ENCODE results near the gene CILP2.

The CILP2 gene

DNA sequence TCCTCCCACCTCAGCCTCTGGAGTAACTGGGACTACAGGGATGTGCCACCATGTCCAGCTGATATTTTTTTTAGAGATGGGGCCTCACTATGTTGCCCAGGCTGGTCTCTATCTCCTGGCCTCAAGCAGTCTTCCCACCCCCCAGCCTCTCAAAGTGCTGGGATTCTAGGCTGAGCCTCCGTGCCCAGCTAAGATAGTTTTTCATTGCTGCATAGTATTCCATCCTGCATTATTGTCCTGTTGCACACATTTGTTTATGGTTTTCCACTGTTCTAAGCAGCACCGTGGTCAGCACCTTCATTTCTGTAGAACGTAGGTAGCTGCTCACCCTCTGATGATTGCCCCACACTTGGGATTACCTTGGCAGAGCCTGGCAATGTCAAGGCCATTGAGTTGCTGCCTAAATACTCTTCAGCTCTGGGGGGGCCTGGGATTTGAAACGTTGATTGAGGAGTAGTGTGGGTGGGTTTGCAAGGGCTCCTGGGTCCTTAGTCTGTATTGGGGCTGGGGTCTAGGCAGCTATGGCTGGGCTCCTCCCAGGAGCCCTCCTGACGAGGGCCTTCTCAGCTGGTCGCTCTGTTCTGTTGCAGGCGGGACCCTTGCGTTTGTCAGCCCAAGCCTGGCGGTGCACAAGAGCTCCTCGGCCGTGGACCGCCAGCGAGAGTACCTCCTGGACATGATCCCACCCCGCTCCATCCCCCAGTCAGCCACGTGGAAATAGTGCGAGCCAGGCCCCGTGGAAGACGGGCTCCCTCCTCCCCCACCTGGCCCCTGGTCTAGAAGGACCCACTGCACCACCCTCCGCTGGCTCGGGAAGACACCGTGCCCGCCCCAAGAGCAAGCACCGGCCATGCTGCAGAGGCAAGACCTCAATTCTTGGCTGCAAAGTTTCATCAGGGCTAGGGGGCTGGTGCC lies 33.1 kb upstream of the CILP2 start:
- no peak for DNase-seq

DNA sequence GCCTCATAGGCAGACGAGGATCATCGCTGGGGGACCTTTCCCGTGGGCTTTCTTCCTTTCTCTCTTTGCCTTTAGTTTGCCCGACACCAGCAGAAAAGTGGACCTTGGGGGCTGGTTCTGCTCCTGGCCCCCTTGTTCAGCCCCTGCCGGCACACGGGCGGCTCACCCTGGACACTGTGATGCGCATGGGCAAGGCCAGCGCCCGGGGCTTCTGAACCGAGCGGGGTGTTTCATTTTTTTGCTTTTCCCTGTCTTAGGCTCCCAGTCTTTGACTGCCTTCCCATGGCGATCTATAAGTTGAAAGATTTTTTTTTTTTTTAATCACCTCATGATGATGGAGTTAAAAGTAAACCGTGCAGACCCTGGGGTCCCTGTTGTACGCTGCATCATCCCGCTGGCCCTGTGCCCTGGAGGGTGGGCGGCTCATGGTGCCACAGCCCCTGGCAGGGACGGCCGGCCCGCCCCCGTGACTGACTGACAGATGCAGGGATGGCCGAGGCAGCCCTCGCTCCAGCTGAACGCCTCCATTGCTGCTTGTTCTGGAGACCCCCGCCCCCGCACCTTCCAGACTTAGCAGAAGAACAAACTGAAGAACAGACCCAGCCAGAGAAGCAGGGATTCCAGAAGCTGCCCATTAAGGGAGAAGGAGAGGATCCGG lies 32.3 kb upstream of the CILP2 start:
- DNase-seq = no peak

DNA sequence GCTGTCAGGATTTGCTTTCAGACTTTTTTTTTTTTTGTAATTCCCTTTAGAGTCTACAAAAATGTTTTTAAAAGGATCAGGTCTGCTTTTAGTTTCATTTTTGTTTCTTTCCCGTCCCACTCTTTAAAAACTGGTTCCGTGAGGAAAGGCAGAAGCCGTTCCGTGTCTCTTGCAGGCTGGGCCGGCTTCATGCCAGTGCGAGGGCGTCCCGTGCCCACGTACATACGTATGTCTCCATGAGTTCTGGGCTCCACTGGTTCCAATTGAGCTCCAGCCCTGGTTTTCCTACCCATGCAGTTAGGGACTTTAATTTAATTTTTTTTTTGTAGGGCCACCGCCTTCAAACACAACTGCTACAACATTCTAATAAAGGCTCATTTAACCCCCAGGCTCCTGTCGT lies 31.5 kb upstream of the CILP2 start:
- DNase-seq = no peak

DNA sequence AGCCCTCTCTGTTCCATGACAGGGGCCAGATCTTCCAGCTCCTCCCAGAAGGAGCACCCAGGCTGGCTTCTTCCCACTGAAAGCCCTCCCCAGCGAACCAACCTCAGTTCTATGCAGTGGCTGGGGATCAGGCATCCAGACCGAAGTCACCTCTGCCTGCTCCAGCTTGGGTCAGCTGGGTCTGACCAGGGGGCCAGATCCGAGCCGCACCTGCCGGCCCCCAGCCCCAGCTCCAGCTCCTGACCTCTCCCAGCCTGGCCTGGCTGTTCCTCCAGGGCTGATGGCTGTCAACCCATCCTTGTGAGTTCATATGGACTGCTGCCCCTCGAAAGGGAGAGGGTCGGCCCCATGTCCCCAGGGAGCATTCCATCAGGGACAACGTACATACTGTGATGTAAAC lies 30.7 kb upstream of the CILP2 start:
- DNase-seq = no peak

DNA sequence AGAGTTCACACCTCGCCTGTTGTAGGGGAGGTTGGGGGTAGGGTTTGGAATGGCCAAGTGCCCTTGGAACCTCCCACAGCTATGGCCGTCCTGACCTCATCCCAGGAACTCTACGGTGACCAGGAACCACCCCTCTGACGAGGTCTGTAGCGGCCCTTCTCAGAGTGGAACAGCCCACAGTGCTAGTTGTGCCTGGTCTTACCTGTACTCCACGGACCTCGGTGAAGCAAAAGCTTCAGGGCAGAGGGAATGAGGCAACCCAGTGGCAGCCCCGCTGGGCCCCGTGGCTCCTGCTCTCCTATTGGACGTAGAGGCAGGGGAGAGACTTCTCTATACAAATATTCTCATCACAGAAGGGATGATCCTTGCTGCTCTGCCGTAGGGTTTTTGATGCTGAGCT lies 29.8 kb upstream of the CILP2 start:
- DNase-seq = no peak

DNA sequence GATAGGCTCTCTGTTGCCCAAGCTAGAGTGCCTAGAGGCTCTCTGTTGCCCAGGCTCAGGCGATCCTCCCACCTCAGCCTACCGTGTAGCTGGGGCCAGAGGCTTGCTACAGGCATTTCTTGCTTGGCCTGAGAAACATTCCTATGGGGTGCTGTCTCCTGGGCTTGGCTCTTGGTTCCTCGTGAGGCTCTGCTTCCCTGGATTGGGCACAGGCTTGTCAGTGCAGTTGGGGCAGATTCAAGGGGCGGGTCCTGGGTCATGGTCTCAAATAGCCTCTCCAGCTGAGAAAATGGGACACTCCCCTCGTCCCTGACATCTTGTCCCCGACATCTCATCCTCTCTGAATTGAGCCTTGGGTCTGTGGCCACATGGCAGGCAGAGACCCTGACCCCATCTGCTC lies 27.6 kb upstream of the CILP2 start:
- no peak for DNase-seq

DNA sequence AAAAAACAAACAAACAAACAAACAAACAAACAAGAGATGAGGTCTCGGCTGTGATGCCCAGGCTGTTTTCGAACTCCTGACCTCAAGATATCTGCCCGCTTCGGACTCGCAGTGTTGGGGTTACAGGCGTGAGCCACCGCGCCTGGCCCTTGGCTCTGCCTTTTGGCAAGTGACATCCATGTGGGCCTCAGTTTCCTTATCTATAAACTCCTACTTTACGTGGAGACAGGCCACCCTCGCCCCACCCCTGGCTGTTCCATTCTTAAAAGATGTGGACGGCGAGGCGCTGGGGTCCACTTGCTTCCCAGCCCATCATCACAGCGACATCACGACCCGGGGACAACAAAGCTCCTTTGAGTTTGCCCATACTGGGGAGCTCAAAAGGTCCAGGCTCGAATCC lies 24.4 kb upstream of the CILP2 start:
- DNase-seq = no peak

DNA sequence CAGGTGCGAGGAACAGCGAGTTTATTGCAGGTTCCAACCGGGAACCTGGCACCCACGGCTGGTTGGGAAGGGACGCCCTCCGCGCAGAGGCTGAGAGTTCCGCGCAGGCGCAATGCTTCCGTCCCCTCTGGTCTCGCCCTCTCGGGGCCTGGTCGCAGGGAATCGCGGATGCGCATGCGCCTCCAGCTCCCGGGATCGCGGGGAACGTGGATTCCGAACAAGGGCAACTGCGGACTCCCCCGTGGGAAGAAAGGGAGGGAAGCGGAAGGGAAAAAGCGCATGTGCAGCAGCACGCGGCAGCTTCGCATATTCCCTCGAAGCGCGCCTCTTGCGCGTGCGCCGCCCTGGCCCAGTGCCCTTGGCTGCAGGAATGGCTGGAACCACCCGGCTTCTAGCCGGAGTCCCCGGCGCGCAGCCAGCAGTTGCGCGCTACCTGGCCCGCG lies 23.8 kb upstream of the CILP2 start:
- no peak for DNase-seq

DNA sequence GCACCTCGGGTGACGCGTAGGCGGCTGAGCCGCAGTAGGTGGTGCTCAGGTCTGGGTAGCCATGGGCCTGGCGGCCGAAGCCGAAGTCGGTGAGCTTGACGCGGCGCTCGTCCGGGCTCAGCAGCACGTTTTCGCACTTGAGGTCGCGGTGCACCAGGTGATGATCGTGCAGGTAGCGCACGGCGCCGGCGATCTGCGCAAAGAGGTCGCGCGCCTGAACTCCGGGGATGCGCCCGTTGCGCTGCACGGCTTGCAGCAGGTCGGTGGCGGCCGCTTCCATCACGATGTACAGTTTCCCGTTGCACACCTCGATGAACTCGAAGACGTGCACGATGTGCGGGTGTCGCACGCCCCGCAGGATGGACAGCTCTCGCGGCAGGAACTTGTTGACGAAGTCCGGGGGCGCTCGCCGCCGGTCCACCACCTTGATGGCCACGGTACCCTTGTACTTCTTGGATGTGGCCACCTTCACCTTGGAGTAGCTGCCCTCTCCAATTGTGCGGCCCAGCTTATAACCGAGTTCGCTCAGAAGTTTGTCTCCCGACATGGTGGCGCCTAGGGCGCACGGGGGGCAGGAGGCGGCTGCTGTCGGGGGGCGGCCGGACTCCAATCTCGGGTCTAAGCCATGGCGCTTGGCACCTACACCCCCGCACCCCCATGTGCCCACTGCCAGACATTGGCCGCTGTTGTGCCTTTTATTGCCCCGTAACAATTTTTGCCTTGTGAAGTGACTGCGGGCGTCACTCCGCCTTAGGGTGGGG lies 23.0 kb upstream of the CILP2 start, which contains the start of gene TSSK6:
Gene TSSK6 (minus strand): TSS at position 668 of the 761 bp plus-strand sequence. CDS start 121 bp downstream, at position 547.
- DNase-seq = no peak

DNA sequence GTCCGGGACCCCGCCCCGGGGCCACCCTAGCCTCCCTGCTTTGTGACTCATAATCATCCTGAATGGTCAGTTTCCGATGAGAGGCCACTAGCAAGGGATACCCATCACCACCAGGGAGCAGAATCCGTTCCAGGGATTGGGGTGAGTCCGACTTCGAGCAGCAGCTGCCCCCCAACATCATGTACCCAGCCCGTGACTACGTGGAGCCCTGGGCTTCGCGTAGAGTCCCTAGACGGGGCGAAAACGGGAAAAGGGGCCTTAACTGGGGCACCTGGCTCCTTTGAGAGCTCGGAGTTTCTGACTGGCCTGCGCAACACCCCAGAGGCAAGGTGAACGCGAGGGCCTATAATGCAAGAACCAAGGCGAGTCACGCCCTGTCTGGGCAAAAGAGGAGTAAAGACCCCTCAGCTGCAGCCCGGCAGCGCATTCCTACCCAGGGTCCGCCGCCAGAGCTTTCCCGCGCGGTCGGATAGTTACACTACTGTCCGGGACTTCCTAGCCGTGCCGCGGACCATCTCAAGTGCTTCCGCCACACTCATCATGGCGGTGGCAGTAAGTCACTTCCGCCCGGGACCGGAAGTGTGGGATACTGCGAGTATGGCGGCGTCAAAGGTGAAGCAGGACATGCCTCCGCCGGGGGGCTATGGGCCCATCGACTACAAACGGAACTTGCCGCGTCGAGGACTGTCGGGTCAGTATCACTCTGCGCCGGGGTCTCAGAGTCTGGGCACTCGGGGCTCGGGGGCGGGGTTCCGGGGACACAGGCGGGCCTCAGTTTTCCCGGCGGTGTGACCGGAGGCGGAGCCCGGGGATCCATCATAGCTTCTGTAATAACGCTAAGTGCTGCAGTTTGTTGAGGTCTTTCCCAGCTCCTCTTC lies 22.2 kb upstream of the CILP2 start, which contains the start of gene NDUFA13:
Gene NDUFA13 (plus strand): TSS at position 584 of the 878 bp plus-strand sequence. CDS start 14 bp downstream, at position 598.
- DNase-seq = peak; percentile 77

DNA sequence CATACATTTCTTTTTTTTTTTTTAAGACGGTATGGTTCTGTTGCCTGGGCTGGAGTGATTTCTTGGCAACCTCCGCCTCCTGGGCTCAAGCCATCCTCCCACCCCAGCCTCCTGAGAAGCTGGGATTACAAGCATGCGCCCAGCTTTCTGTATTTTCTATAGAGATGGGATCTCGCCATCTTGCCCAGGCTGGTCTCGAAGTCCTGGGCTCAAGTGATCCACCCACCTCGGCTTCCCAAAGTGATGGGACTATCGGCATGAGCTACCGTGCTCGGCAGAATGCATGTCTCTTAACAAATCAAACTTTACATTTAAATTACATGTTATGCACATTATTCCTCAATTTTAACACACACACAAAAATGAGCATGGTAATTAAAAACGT lies 20.8 kb upstream of the CILP2 start:
- no peak for DNase-seq

DNA sequence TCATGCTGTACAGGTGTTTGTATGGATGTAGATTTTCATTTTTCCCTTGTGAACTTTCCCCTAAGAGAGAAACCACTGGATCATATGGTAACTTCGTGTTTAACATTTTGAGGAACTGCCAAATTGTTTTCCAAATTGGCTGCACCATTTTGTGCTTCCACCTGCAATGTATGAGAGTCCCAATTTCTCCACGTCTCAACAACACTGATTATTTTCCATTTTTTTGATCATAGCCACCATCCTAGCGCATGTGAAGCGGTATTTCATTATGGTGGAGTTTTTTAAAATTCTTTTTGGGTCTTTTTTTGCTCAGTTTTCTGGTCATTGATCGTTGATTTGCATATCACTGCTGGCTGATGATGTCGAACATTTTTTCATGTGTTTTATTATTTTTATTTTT lies 17.1 kb upstream of the CILP2 start:
- no peak for DNase-seq

DNA sequence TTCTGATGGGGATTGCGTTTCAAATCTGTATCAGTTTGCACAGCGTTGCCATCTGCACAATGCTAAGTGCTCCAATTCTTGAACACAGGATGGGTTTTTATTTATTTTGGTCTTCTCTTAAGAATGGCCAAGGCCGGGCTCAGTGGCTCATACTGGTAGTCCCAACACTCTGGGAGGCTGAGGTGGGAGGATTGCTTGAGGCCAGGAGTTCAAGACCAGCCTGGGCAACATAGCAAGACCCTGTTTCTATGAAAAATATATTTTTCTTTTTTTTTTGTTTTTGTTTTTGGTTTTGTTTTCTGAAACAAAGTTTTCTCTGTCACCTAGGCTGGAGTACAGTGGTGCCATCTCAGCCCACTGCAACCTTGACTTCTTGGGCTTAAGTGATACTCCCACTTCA lies 14.9 kb upstream of the CILP2 start:
- no peak for DNase-seq

DNA sequence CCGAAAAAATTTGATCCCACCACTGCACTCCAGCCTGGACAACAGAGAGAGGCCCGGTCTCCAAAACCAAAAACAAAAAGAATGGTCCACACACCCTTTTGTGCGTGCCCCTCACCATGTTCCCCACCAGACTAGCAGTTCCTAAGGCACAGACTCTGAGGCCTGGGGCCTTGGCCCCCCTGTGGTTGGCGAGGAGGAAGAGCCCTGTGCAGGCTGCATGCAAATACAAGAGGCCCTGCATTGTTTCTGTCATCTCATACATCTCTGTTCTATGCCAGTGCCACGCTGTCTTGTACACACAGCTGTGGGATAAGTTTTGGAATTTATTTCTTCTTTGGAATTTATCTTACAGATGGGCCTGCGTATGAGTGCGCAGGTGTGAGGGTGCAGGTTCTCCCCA lies 14.0 kb upstream of the CILP2 start:
- DNase-seq = no peak

DNA sequence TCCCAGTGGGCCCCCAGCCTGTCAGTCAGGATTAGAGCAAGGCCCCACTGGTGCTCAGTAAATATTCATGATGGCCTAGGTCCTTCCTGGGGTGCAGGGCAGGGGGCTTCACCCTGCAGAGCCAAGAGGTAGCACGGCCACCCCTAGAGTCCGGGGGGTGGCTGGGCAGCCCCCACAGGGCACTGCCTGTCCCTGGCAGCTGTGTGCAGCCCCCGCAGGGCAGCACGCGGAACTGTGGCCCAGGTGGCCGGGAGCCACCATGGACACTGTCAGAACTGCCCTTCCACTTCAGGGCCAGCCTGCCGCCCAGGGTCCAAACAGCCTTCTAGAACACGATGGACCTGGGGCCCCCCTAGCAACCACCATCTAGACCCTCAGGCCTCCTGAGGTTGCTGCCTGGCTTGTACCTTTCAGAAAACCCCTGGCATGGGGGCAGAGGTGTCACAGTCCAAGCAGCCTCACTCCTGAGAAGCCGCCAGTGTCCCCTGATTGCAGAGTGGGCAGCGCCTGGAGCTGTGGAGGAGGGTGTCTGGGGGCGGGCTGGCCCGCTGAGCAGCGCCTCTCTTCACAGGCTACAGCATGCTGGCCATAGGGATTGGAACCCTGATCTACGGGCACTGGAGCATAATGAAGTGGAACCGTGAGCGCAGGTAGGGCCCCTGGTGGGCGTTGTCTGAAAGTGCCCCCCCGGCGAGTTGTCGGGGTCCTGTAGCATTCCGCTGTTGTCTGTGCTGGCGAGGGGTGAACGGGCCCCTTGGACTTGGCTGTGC lies 12.3 kb upstream of the CILP2 start:
- no peak for DNase-seq

DNA sequence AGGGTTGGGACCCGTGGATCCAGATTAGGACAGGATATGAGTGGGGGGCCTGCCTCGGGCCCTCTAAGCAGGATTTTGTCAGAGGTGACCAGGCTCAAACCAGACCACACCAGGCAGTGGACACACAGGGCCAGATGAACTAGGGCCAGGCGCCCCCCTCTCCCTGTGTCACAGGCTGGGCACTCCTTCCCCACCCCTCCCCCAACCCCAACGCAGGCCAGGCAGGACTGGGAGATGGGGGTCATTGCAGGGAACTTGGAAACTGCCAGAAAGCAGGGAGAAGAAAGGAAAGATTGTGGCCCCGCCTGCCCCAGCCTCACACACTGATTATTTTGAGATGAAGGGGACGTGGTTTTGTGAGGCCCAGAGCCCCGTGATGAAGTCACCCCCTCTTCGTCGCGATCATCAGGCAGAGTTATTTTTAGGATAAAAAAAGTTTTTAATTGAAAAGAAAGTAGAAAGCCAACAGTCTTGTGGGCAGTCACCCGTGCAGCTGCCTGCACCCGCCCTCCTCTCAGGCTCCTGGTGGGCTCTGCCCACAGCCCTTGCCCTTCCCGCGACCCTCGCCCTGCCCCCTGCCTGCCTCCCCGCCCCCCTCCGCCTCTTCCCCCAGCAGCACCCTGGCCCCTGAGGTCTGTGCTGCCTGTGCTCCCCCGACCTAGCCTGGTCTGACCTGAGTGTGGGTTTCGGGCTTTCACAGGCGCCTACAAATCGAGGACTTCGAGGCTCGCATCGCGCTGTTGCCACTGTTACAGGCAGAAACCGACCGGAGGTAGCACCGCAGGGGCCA lies 11.3 kb upstream of the CILP2 start:
- no peak for DNase-seq

DNA sequence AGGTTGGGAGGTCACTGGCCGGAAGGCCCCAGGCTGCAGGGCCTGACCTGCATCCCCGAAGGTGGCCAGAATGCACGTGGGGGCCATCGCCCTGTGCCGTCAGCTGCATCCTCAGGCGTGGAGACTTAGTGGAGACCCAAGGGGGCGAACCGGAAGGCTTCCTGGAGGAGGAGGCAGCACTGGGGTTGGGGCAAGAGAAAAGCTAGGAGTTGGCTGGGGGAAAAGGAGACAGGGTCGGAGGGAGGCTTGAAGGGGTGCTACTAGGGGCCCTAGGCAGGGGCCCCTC lies 10.8 kb upstream of the CILP2 start:
- no peak for DNase-seq

DNA sequence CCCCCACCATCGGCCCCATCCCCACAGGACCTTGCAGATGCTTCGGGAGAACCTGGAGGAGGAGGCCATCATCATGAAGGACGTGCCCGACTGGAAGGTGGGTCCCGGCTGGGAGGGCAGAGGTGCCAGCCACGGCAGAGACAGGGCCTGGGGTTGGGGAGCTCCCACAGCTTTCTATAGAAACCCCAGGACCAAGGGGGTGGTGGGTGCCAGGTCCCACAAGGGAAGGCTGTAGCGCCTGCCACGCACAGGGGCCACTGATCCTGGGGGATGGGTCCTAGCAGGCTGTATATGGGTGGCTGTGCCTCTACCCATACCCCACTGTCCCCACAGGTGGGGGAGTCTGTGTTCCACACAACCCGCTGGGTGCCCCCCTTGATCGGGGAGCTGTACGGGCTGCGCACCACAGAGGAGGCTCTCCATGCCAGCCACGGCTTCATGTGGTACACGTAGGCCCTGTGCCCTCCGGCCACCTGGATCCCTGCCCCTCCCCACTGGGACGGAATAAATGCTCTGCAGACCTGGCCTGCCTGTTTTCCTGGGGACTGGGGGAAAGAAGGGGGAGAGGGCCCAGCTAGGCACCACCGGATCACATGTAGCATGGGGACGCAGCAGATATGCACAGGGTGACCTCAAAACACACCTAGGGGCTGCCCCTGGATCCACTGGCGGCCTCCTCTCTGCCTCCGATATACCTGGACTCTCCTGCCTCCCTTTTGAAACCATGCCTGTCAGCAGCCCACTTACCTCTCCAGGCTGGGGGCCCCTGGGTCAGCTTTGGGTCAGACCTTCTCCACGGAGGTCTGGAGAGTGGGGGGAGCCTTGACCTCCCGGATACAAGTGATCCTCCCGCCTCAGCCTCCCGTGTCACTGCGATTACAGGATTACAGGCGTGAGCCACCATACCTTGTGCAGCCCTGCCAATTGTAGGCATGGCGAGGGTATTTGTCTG lies 10.1 kb upstream of the CILP2 start:
- no peak for DNase-seq

DNA sequence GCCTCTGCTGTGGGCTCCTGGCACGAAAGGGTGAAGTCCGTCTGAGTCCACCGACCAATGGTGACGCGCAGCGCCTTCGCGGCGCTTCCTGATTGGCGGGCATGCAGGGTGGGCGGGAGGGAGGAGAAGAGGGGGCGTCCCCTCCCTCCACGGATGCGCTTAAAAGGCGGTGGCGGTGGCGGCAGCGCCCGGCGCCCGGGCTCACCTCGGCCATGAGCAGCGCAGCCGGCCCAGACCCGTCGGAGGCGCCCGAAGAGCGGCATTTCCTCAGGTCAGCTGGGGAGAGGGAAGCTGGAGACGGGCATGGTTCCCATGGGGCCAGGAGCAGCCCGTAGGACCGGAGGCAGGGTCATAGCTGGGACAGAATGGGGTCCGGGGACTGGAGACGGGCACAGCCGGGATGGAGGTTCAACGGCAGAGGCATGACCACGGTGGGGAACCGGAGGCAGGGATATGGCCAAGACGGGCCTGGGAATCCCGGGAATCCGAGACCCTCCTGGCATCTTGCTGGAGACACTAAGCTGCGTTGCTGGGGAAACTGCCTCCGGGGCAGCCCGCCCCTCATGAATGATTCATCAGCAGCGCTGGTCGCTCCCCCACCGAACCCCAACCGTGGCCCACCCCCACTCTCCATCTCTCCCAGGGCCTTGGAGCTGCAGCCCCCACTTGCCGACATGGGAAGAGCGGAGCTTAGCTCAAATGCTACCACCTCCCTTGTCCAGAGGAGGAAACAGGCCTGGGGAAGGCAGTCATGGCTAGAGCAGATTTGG lies 9.2 kb upstream of the CILP2 start, which contains the start of gene YJEFN3:
Gene YJEFN3 (plus strand): TSS at position 191 of the 770 bp plus-strand sequence. CDS start 22 bp downstream, at position 213.
- no peak for DNase-seq
